AG10803 (cell line): ENCODE measurements around the gene PCDH9.

Experiments used
- DNase-seq: peaks from one replicate; pipeline ENCODE4 v3.0.0; 2010; ENCODE audit warnings: low read depth
- H3K4me3 ChIP-seq: 2 replicates; pipeline ENCODE4 v1.5.1; 2011; ENCODE audit warnings: mild to moderate bottlenecking, low read length, control low read depth
- TF ChIP-seq, protein P1 (sequence below): conservative IDR thresholded peaks from 2 replicates; pipeline ENCODE4 v1.5.1; 2011; ENCODE audit warnings: mild to moderate bottlenecking, low read length, control low read depth, inconsistent platforms

The PCDH9 gene

DNA sequence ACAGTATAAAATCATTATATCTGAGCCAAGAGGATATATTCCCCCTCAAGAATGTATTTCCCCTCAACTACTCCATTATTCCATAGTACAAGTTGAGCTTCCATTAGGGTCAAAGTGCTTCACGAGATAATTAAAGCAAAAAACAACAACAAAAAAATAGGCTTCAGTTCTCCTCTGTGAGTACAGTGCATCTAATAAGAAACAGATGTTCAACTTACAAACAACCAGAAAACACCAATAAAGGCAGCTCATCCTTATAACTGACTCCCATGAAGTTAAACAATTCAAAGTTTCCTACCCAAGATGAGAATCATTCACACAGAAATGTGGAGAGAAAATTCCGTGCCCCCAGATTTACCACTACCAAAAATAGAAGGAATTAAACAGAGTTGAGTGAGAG, 854.4 kb downstream of the PCDH9 start:
- DNase-seq: peak; percentile 1
- TF ChIP-seq, protein P1, sequence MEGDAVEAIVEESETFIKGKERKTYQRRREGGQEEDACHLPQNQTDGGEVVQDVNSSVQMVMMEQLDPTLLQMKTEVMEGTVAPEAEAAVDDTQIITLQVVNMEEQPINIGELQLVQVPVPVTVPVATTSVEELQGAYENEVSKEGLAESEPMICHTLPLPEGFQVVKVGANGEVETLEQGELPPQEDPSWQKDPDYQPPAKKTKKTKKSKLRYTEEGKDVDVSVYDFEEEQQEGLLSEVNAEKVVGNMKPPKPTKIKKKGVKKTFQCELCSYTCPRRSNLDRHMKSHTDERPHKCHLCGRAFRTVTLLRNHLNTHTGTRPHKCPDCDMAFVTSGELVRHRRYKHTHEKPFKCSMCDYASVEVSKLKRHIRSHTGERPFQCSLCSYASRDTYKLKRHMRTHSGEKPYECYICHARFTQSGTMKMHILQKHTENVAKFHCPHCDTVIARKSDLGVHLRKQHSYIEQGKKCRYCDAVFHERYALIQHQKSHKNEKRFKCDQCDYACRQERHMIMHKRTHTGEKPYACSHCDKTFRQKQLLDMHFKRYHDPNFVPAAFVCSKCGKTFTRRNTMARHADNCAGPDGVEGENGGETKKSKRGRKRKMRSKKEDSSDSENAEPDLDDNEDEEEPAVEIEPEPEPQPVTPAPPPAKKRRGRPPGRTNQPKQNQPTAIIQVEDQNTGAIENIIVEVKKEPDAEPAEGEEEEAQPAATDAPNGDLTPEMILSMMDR: no peak

DNA sequence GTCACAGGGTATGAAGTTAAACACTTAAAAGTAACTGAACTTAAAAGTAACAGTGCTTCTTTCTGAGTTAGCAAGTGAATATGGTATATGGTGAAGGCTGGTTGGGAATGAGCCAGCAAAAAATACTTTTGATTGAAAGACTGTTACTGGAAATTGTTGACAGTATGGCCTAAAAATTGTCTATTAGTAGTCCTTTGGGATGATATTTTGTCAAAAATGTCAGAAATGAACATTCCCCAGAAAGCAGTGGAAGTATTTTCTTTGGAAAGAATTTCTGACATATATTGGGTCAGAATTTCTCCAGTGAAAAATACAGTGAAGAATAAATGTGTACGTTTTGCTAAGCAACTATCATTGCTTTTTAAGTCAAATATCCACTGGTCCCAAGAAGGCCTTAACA, 860.5 kb downstream of the PCDH9 start:
- DNase-seq: no peak
- TF ChIP-seq, protein P1: no peak
- no peak overlapping the region for H3K4me3 ChIP-seq

More for the DNA sequence above, 854.4 kb downstream of the PCDH9 start:
- no peak overlapping the region for H3K4me3 ChIP-seq

DNA sequence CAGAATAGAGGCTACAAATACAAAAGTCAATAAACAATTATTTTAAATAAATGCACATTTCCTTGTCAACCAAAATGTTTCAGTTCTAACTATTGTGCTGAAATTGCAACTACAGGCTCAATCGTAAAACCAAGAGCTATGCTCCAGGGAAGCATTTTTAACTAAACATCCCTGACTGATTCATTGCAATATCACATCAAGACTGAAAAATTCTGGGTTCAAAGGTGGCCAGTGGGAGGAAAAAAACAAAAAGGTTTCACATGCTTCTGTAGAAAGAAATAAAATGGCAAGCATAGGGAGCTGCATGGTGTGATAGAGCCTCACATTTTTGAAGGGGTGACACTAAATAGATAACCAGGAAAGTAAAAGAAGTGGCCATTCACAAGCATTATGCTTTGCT, 862.8 kb downstream of the PCDH9 start:
- H3K4me3 ChIP-seq: no peak overlapping the region
- TF ChIP-seq, protein P1: no peak

DNA sequence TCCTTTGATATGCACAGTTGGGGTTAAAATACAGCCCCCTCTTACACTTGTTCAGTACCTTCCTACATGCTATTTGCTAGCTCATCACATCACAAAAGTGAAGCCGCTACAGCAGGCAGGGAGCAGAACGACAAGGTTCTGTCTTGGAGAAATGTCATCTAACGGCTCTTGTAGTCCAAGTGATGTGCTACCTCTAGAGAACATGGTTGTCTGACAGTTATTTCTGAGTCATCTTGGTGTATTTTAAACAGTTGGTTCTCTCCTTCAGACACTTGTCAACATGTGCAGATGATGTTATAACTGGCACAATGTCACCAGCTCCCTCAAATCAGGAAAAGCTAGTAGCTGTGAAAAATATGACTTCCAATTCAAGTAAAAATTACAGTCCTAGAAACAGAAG, 865.0 kb downstream of the PCDH9 start:
- no peak overlapping the region for H3K4me3 ChIP-seq
- TF ChIP-seq, protein P1: no peak
- DNase-seq: no peak

More for the DNA sequence above, 862.8 kb downstream of the PCDH9 start:
- no peak for DNase-seq

DNA sequence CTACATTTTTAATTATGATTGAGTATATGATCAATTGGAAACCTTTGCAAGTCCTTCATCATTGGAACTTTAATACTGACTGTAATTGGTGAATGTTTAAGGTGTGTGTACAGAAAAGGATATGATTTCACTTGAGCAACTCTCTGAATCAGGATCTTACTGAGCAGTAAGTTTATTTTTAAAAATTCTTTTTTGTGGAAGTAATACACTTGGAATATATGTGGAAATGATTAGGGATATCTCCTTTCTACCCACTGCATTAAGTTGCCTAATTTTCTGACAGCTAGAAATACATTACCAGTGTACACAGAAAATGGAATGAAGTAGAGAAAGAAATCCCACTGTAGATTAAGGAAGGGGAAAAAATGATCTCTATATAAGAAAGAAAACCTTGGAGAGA, 865.8 kb downstream of the PCDH9 start:
- TF ChIP-seq, protein P1: no peak
- no peak for DNase-seq
- H3K4me3 ChIP-seq: no peak overlapping the region

DNA sequence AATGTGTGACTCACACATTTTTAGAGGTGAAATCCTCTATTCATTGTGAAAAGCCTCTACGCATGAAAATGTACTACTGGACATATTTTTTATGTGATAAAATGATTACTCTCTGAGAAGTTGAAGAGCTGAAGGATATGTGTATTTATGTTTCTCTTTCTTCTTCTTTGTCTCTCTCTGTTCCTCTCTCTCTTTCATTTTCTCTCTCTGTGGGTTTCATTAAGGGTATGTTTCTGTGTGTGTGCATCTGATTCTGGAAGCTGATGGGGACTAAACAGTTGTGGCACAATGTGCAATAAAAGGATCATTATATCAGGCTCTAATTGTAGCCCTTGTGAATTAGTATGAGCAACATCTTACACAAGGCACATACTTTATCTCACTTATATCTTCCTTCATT, 867.7 kb downstream of the PCDH9 start:
- no peak for DNase-seq
- TF ChIP-seq, protein P1: no peak
- no peak overlapping the region for H3K4me3 ChIP-seq

DNA sequence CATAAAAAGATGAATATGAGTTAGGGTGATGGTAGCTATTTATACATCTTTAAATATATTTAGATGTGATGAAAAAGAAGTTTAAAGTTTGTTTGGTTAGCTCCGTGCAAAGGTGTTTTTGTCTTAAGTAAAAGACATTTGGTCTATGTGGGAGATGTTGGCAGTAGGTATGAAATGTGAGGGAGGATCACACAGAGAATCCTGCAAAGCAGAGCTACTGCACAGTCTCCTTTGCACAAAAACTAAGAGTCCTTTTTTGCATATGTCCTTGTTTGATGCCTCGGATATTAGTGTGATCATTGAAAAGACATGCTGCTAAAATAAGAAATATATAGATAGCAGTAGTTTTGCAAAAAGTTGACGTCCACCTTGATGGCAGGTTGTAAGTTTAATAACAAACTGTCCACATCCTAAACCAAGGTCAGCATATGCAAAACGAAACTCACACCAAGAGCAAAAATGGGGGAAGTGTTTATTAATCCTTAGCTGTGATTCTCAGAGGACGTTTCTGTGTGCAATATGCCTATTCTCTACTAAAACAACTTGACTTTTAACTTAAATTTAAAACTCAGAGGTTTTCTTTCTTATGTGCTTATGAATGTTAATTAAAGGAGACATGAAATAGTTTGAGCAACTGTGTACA, 870.1 kb downstream of the PCDH9 start:
- DNase-seq: no peak
- TF ChIP-seq, protein P1: no peak
- H3K4me3 ChIP-seq: no peak overlapping the region
